Renal cortex interstitium (tissue), 15 donors: Measurements from ENCODE around the gene GSPT2. TPM values are rescaled to one million over a fixed set of nuclear protein-coding genes. Genes with fewer than 3 reads are reported as not detected.
"Not testable (repeated sequence)": the region's sequence is repeated elsewhere in the genome, so short reads cannot be mapped to it uniquely, and the experiment has no call there.

ENCODE experiments used
- DNase-seq, 11 donors: peaks; one replicate each; pipeline ENCODE4 v3.0.0-alpha.2; 2013; ENCODE audit warnings: low read depth in 9 of 11, low spot score in 4 of 11; ENCODE audit errors: extremely low read depth in 1 of 11
- long read RNA-seq, 16 experiments: transcript quantifications; one replicate each; lab custom pipeline, GENCODE V29; 2026
- polyA plus RNA-seq, 3 donors: library from polyadenylated mRNA; unstranded; fragments of 120-200 nt; gene quantifications; one replicate each; pipeline ENCODE4 v1.2.1, GENCODE V29; 2013; ENCODE audit not compliant: insufficient read length in 3 of 3

The GSPT2 gene
- polyA plus RNA-seq, result 10 to 100 TPM; 19.4 to 22.2 (median 21.1) TPM
- long read RNA-seq, donor 1, transcript GSPT2-201 (1 exons, 2,802 nt), result major isoform, 19 of 19 reads
- long read RNA-seq, donor 1, partial matches to known transcripts, result 0 of 19 reads
- long read RNA-seq, donor 1, other reads (novel, unspliced or antisense), result 0 of 19 reads
- long read RNA-seq, donor 2, transcript GSPT2-201 (1 exons, 2,802 nt), result major isoform, 24 of 24 reads
- long read RNA-seq, donor 2, partial matches to known transcripts, result 0 of 24 reads
- long read RNA-seq, donor 2, other reads (novel, unspliced or antisense), result 0 of 24 reads
- long read RNA-seq, donor 3, transcript GSPT2-201 (1 exons, 2,802 nt), result major isoform, 38 of 38 reads
- long read RNA-seq, donor 3, partial matches to known transcripts, result 0 of 38 reads
- long read RNA-seq, donor 3, other reads (novel, unspliced or antisense), result 0 of 38 reads
- long read RNA-seq, donor 4, transcript GSPT2-201 (1 exons, 2,802 nt), result major isoform, 27 of 27 reads
- long read RNA-seq, donor 4, partial matches to known transcripts, result 0 of 27 reads
- long read RNA-seq, donor 4, other reads (novel, unspliced or antisense), result 0 of 27 reads
- long read RNA-seq, donor 5, transcript GSPT2-201 (1 exons, 2,802 nt), result major isoform, 48 of 48 reads
- long read RNA-seq, donor 5, partial matches to known transcripts, result 0 of 48 reads
- long read RNA-seq, donor 5, other reads (novel, unspliced or antisense), result 0 of 48 reads
- long read RNA-seq, donor 6, transcript GSPT2-201 (1 exons, 2,802 nt), result major isoform, 29 of 29 reads
- long read RNA-seq, donor 6, partial matches to known transcripts, result 0 of 29 reads
- long read RNA-seq, donor 6, other reads (novel, unspliced or antisense), result 0 of 29 reads
- long read RNA-seq, donor 7, transcript GSPT2-201 (1 exons, 2,802 nt), result major isoform, 40 of 40 reads
- long read RNA-seq, donor 7, partial matches to known transcripts, result 0 of 40 reads
- long read RNA-seq, donor 7, other reads (novel, unspliced or antisense), result 0 of 40 reads
- long read RNA-seq, donor 8, transcript GSPT2-201 (1 exons, 2,802 nt), result major isoform, 51 of 51 reads
- long read RNA-seq, donor 8, partial matches to known transcripts, result 0 of 51 reads
- long read RNA-seq, donor 8, other reads (novel, unspliced or antisense), result 0 of 51 reads
- long read RNA-seq, donor 9, transcript GSPT2-201 (1 exons, 2,802 nt), result major isoform, 32 of 32 reads
- long read RNA-seq, donor 9, partial matches to known transcripts, result 0 of 32 reads
- long read RNA-seq, donor 9, other reads (novel, unspliced or antisense), result 0 of 32 reads
- long read RNA-seq, donor 10, transcript GSPT2-201 (1 exons, 2,802 nt), result major isoform, 35 of 35 reads
- long read RNA-seq, donor 10, partial matches to known transcripts, result 0 of 35 reads
- long read RNA-seq, donor 10, other reads (novel, unspliced or antisense), result 0 of 35 reads
- long read RNA-seq, donor 11, transcript GSPT2-201 (1 exons, 2,802 nt), result major isoform, 28 of 28 reads
- long read RNA-seq, donor 11, partial matches to known transcripts, result 0 of 28 reads
- long read RNA-seq, donor 11, other reads (novel, unspliced or antisense), result 0 of 28 reads
- long read RNA-seq, donor 12, transcript GSPT2-201 (1 exons, 2,802 nt), result major isoform, 20 of 20 reads
- long read RNA-seq, donor 12, partial matches to known transcripts, result 0 of 20 reads
- long read RNA-seq, donor 12, other reads (novel, unspliced or antisense), result 0 of 20 reads
- long read RNA-seq, donor 13, transcript GSPT2-201 (1 exons, 2,802 nt), result major isoform, 56 of 56 reads
- long read RNA-seq, donor 13, partial matches to known transcripts, result 0 of 56 reads
- long read RNA-seq, donor 13, other reads (novel, unspliced or antisense), result 0 of 56 reads
- long read RNA-seq, donor 14, transcript GSPT2-201 (1 exons, 2,802 nt), result major isoform, 19 of 19 reads
- long read RNA-seq, donor 14, partial matches to known transcripts, result 0 of 19 reads
- long read RNA-seq, donor 14, other reads (novel, unspliced or antisense), result 0 of 19 reads
- long read RNA-seq, donor 15, transcript GSPT2-201 (1 exons, 2,802 nt), result major isoform, 16 of 16 reads
- long read RNA-seq, donor 15, partial matches to known transcripts, result 0 of 16 reads
- long read RNA-seq, donor 15, other reads (novel, unspliced or antisense), result 0 of 16 reads
- long read RNA-seq, donor 16, transcript GSPT2-201 (1 exons, 2,802 nt), result major isoform, 81 of 81 reads
- long read RNA-seq, donor 16, partial matches to known transcripts, result 0 of 81 reads
- long read RNA-seq, donor 16, other reads (novel, unspliced or antisense), result 0 of 81 reads

- peak; percentile 19 to 75 (median 50) for DNase-seq
Observed at GRCh38 chrX:51743179-51743957, at the start of gene GSPT2. TSS of gene GSPT2 (plus strand) at chrX:51743442. CDS start at chrX:51743627, 185 bp downstream.

- DNase-seq, result no peak
Observed at GRCh38 chrX:51694254-51694653, 49.0 kb upstream of the GSPT2 start.

- DNase-seq, result no peak
Observed at GRCh38 chrX:51697397-51697796, 45.8 kb upstream of the GSPT2 start.

- DNase-seq, result not testable (repeated sequence)
Observed at GRCh38 chrX:51710277-51711164, 32.7 kb upstream of the GSPT2 start, which contains the start of gene CENPVL1. TSS of gene CENPVL1 (plus strand) at chrX:51710512. CDS start at chrX:51710512, 0 bp downstream.

- not testable (repeated sequence) for DNase-seq
Observed at GRCh38 chrX:51712943-51713647, 30.1 kb upstream of the GSPT2 start.

- DNase-seq, result no peak
Observed at GRCh38 chrX:51728202-51728601, 15.0 kb upstream of the GSPT2 start.

- no peak for DNase-seq
Observed at GRCh38 chrX:51737091-51737490, 6.2 kb upstream of the GSPT2 start.

GRCh38 chrX:51742586-51742985 is 656 bp upstream of the GSPT2 start:
- no peak for DNase-seq

- no peak for DNase-seq
Observed at GRCh38 chrX:51747671-51748070, 4.4 kb downstream of the GSPT2 start.

- no peak for DNase-seq
Observed at GRCh38 chrX:51759055-51759839, 16.0 kb downstream of the GSPT2 start.

GRCh38 chrX:51760657-51761056 is 17.4 kb downstream of the GSPT2 start:
- DNase-seq, result no peak

- DNase-seq, result no peak
Observed at GRCh38 chrX:51766546-51766945, 23.3 kb downstream of the GSPT2 start.

GRCh38 chrX:51776851-51777250 is 33.6 kb downstream of the GSPT2 start:
- no peak for DNase-seq

- DNase-seq, result no peak
Observed at GRCh38 chrX:51779306-51779705, 36.1 kb downstream of the GSPT2 start.
